KMS-11 (cell line): ENCODE data around the gene METTL9.

Experiments
- H2AFZ ChIP-seq: fragments of 200-600 bp; sonication (generic); 2 replicates; pipeline ENCODE4 v1.6.1; 2016; ENCODE audit warnings: antibody characterized with exemption, mixed run types, low read depth
- H3K27ac ChIP-seq: fragments of 200-600 bp; sonication (generic); 2 replicates; pipeline ENCODE4 v1.6.1; 2016; ENCODE audit warnings: mild to moderate bottlenecking, mixed run types
- H3K27me3 ChIP-seq: fragments of 200-600 bp; sonication (generic); 2 replicates; pipeline ENCODE4 v1.6.1; 2017; ENCODE audit warnings: mild to moderate bottlenecking, low read depth, mixed run types, moderate library complexity; ENCODE audit not compliant: insufficient read depth
- H3K36me3 ChIP-seq: fragments of 200-600 bp; sonication (generic); 2 replicates; pipeline ENCODE4 v1.6.1; 2017; ENCODE audit warnings: mild to moderate bottlenecking, mixed run types; ENCODE audit not compliant: insufficient read depth
- H3K4me1 ChIP-seq: fragments of 200-600 bp; sonication (generic); 2 replicates; pipeline ENCODE4 v1.6.1; 2016; ENCODE audit warnings: mild to moderate bottlenecking, low read depth, mixed run types; ENCODE audit not compliant: poor library complexity, severe bottlenecking
- H3K4me2 ChIP-seq: fragments of 200-600 bp; sonication (generic); 2 replicates; pipeline ENCODE4 v1.7.0; 2016; ENCODE audit warnings: mild to moderate bottlenecking, mixed run types
- H3K4me3 ChIP-seq: fragments of 200-600 bp; sonication (generic); IDR thresholded peaks from 2 replicates; pipeline ENCODE4 v1.6.1; 2017; ENCODE audit warnings: low read depth, low read length, mixed read lengths; ENCODE audit not compliant: insufficient read depth
- H3K79me2 ChIP-seq: fragments of 200-600 bp; sonication (generic); 2 replicates; pipeline ENCODE4 v1.6.1; 2016; ENCODE audit warnings: low read depth, mixed run types; ENCODE audit not compliant: insufficient read depth
- H3K9ac ChIP-seq: fragments of 200-600 bp; sonication (generic); 2 replicates; pipeline ENCODE4 v1.6.1; 2016; ENCODE audit warnings: mild to moderate bottlenecking, mixed run types
- H4K20me1 ChIP-seq: fragments of 200-600 bp; sonication (generic); 2 replicates; pipeline ENCODE4 v1.6.1; 2016; ENCODE audit warnings: mild to moderate bottlenecking, mixed run types; ENCODE audit not compliant: insufficient read depth
- CTCF ChIP-seq: fragments of 200-600 bp; sonication (generic); conservative IDR thresholded peaks from 2 replicates; pipeline ENCODE4 v1.6.1; 2017; ENCODE audit warnings: low read depth, mild to moderate bottlenecking, antibody characterized with exemption, low read length, moderate library complexity, mixed read lengths

METTL9 gene

GRCh38 chr16:21698169-21699032 lies 99.0 kb downstream of the METTL9 start:
- no peaks in the 10 kb centered on the region for H3K27me3 ChIP-seq
- TF ChIP-seq CTCF: no peak
- no peak overlapping the region for H2AFZ ChIP-seq
- H3K36me3 ChIP-seq: no peaks in the 10 kb centered on the region
- no peak overlapping the region for H3K4me3 ChIP-seq
- no peak overlapping the region for H3K9ac ChIP-seq
- no peaks in the 10 kb centered on the region for H4K20me1 ChIP-seq
- no peak overlapping the region for H3K27ac ChIP-seq
- no peaks in the 10 kb centered on the region for H3K79me2 ChIP-seq
- H3K4me2 ChIP-seq: no peak overlapping the region
- H3K4me1 ChIP-seq: no peaks in the 10 kb centered on the region

- TF ChIP-seq CTCF: no peak
- no peak overlapping the region for H3K4me3 ChIP-seq
- H3K4me1 ChIP-seq: no peaks in the 10 kb centered on the region
- H3K79me2 ChIP-seq: no peaks in the 10 kb centered on the region
- no peaks in the 10 kb centered on the region for H4K20me1 ChIP-seq
- no peak overlapping the region for H3K27ac ChIP-seq
- H2AFZ ChIP-seq: no peak overlapping the region
- H3K36me3 ChIP-seq: no peaks in the 10 kb centered on the region
- H3K4me2 ChIP-seq: no peak overlapping the region
- H3K9ac ChIP-seq: no peak overlapping the region
- no peaks in the 10 kb centered on the region for H3K27me3 ChIP-seq
Measured at GRCh38 chr16:21701271-21701670, 101.9 kb downstream of the METTL9 start.

GRCh38 chr16:21702276-21702675 lies 102.9 kb downstream of the METTL9 start:
- Histone ChIP-seq H3K79me2 (no peaks in the 10 kb centered on the region), H4K20me1 (no peaks in the 10 kb centered on the region), H3K4me2 (no peak overlapping the region), H3K27ac (no peak overlapping the region), H3K27me3 (no peaks in the 10 kb centered on the region), H3K4me3 (no peak overlapping the region), H3K4me1 (no peaks in the 10 kb centered on the region), H2AFZ (no peak overlapping the region), H3K36me3 (no peaks in the 10 kb centered on the region), H3K9ac (no peak overlapping the region)
- TF ChIP-seq CTCF: no peak

- no peaks in the 10 kb centered on the region for H3K79me2 ChIP-seq
- TF ChIP-seq CTCF: no peak
- no peaks in the 10 kb centered on the region for H3K27me3 ChIP-seq
- H3K27ac ChIP-seq: no peak overlapping the region
- no peak overlapping the region for H3K4me3 ChIP-seq
- H3K36me3 ChIP-seq: no peaks in the 10 kb centered on the region
- H3K4me2 ChIP-seq: no peak overlapping the region
- H4K20me1 ChIP-seq: no peaks in the 10 kb centered on the region
- H2AFZ ChIP-seq: no peak overlapping the region
- no peak overlapping the region for H3K9ac ChIP-seq
- no peaks in the 10 kb centered on the region for H3K4me1 ChIP-seq
Measured at GRCh38 chr16:21703156-21703555, 103.8 kb downstream of the METTL9 start.
